Right lobe of liver (tissue), 6 donors: ENCODE results near the gene CCDC28A. TPM values are rescaled to one million over a fixed set of nuclear protein-coding genes. Genes with fewer than 3 reads are reported as not detected.

Experiments used
- ATAC-seq, 4 donors: fragments of 200-7000 bp; cut with Tn5 transposase; one replicate each; pipeline ENCODE4 v1.9.1; 2020; ENCODE audit warnings: mild to moderate bottlenecking in 4 of 4, moderate library complexity in 4 of 4
- DNase-seq, 3 donors: peaks; one replicate each; pipeline ENCODE4 v3.0.0-alpha.2; 2020
- H3K27ac ChIP-seq, 3 donors: fragments of 200-600 bp; one replicate each; pipeline ENCODE4 v1.8.0; 2022
- H3K27me3 ChIP-seq, 2 donors: fragments of 200-600 bp; one replicate each; pipeline ENCODE4 v1.8.0; 2022
- H3K36me3 ChIP-seq, 4 donors: fragments of 200-600 bp; sonication (generic) in 1 of 4; one replicate each; pipeline versions ENCODE4 v1.5.1 to v1.8.0; 2017 to 2022; ENCODE audit warnings: control low read depth in 1 of 4
- H3K4me1 ChIP-seq, 4 donors: fragments of 200-600 bp; sonication (generic) in 1 of 4; one replicate each; pipeline versions ENCODE4 v1.5.1 to v1.8.0; 2017 to 2022; ENCODE audit warnings: control low read depth in 1 of 4
- H3K4me3 ChIP-seq, 3 donors: fragments of 200-600 bp; one replicate each; pipeline ENCODE4 v1.8.0; 2022
- H3K9me3 ChIP-seq, 4 donors: fragments of 200-600 bp; sonication (generic) in 1 of 4; one replicate each; pipeline versions ENCODE4 v1.5.1 to v1.8.0; 2017 to 2022; ENCODE audit warnings: control low read depth in 1 of 4
- POLR2A ChIP-seq: fragments of 450-650 bp; IDR thresholded peaks from one replicate; pipeline ENCODE4 v1.6.1; 2017; ENCODE audit warnings: antibody characterized with exemption, mild to moderate bottlenecking
- WGBS: methylation state at CpG from one replicate; pipeline ENCODE4 v1.1.6; 2018; ENCODE audit warnings: low coverage, low lambda C conversion rate; ENCODE audit not compliant: insufficient coverage; ENCODE audit errors: missing lambda C conversion rate; 5-methylcytosine and 5-hydroxymethylcytosine counted together
- intact Hi-C, 2 donors: fragments of 100-400 bp; cut with DNase I; formaldehyde crosslinking; loops; one replicate each; pipeline versions ENCODE4 v1.11.2 to v1.14.1; 2022
- total RNA-seq, 6 experiments: library from RNA; depleted of rRNA in 2 of 6; stranded (reverse); fragments of >200 nt in 2 of 6; fragmentation: NEBNext Ultra II Directional in 3 of 6; extraction: Animal tissue kit (Norgen Biotek cat#: 25700) in 3 of 6; gene quantifications; one replicate each; pipeline versions ENCODE4 v1.1.0 to v1.2.4, GENCODE V29; 2016 to 2023
- TF ChIP-seq, protein P1 (sequence below), 4 donors: fragments of 200-600 bp in 3 of 4; fragments of 450-650 bp in 1 of 4; IDR thresholded peaks; one replicate each; pipeline versions ENCODE4 v1.5.1 to v1.8.0; 2016 to 2022; ENCODE audit warnings: antibody characterized with exemption in 4 of 4, mild to moderate bottlenecking in 2 of 4
- donor health status: DM: no; HTN: yes; CAD: no.
- donor health status: DM: no; HTN: no; CAD: no.
- donor health status: DM: no; HTN: no; CAD: no.
- donor health status: DM: no; HTN: yes; CAD: no.
- donor health status: DM: no; HTN: yes; CAD: no.

The CCDC28A gene
- total RNA-seq, 6 experiments from 2014 or later, result 14.6 to 27.1 (median 17.2) TPM

DNA sequence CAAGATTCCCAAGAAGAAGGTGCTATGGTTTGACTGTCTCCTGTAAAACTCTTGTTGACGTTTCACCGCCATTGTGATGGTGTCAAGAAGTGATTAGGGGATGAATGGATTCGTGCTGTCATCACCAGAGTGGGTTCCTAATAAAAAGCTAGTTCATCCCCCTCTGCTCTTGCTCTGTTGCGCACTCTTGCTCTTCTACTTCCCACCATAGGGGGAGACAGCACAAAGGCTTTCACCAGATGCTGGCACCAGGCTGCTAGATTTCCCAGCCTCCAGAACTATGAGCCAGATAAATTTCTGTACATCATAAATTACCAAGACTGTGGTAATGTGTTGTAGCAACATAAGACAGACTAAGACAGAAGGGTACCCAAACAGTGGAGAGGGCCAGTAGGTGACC, 21.6 kb upstream of the CCDC28A start:
- no peaks in the 10 kb centered on the region for H3K4me1 ChIP-seq
- 100% methylated on average over 4 of the region's 4 CpGs for WGBS
- TF ChIP-seq, protein P1, sequence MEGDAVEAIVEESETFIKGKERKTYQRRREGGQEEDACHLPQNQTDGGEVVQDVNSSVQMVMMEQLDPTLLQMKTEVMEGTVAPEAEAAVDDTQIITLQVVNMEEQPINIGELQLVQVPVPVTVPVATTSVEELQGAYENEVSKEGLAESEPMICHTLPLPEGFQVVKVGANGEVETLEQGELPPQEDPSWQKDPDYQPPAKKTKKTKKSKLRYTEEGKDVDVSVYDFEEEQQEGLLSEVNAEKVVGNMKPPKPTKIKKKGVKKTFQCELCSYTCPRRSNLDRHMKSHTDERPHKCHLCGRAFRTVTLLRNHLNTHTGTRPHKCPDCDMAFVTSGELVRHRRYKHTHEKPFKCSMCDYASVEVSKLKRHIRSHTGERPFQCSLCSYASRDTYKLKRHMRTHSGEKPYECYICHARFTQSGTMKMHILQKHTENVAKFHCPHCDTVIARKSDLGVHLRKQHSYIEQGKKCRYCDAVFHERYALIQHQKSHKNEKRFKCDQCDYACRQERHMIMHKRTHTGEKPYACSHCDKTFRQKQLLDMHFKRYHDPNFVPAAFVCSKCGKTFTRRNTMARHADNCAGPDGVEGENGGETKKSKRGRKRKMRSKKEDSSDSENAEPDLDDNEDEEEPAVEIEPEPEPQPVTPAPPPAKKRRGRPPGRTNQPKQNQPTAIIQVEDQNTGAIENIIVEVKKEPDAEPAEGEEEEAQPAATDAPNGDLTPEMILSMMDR (IDR thresholded peaks at IDR 0.05), result no peak
- no peak for TF ChIP-seq POLR2A
- H3K4me3 ChIP-seq, result no peak overlapping the region
- no peaks in the 10 kb centered on the region for H3K9me3 ChIP-seq
- no peak overlapping the region for H3K27ac ChIP-seq
- no peaks in the 10 kb centered on the region for H3K27me3 ChIP-seq
- intact Hi-C loops, result no loop called here
- no peak for DNase-seq
- ATAC-seq, result no peak
- H3K36me3 ChIP-seq, result no peaks in the 10 kb centered on the region

DNA sequence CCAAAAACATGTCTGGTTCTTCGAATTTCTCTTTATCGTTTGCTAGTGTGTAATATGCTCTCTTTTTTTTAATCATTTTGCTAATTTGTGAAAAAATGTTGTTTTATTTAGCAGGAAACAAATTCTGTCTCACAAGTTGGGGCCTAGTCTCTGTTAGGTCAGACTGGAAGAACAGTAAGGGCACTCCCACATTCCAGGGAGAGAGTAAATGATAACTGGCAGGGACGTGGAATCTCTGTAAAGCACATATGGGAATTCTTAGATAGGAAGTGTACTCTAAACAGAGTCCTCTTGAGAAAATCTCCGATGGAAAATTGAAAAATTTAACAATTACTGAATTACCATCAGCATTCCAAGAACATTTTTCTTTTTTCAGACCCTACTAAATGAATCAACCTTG, 16.4 kb upstream of the CCDC28A start:
- ATAC-seq, result no peak

DNA sequence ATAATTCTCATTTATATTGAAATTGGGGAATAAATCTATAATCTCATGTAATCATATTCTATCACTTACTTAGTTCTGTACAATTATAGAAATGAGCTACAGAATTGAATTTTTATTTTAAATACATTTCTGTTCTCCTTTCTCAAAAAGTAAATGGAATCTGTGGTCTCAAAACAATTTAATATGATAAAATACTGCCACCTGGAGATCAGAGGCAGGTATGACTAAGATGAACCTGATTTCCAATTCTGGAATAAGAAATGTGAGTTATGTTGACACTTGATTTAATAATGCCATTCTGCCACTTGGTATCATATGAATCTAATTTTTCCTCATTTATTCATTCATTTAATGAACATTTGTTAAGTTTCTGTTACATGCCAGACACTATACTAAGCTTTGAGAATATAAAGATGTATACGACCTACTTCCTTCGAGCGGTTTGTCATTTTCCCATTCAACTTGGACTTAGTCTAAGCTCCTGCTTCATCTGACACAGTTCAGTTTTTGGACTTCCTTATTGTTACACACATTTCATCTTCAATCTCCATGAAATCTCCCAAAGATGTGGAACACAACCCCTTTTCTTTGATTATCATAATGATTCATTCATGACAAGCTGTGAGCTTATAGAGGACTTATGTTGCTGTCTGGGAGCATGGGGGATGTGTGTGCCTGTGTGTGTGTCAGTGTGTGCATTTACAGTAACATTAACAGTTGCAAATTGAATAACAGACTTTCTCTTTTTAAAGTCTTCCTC, 7.5 kb upstream of the CCDC28A start:
- no peak overlapping the region for H3K27ac ChIP-seq
- DNase-seq (no peak), ATAC-seq (peak; percentile 54 to 77 (median 70))
- H3K36me3 ChIP-seq, result no peaks in the 10 kb centered on the region
- WGBS, result 93% methylated on average over 3 of the region's 3 CpGs
- no peak for TF ChIP-seq POLR2A
- TF ChIP-seq, protein P1 (IDR thresholded peaks at IDR 0.05), result peak; percentile 64 to 79 (median 70)
- H3K9me3 ChIP-seq, result no peaks in the 10 kb centered on the region
- no peak overlapping the region for H3K4me3 ChIP-seq
- intact Hi-C loops, result loop anchor here in 1 of 2 donors (10.0 kb wide), 1 partner anchor 181 kb away; no protein-coding TSS in a partner anchor
- no peaks in the 10 kb centered on the region for H3K4me1 ChIP-seq
- no peaks in the 10 kb centered on the region for H3K27me3 ChIP-seq

More for the DNA sequence above, 16.4 kb upstream of the CCDC28A start:
- intact Hi-C loops, result loop anchor here in 1 of 2 donors (5.0 kb wide), 1 partner anchor 160 kb away; no protein-coding TSS in a partner anchor
- DNase-seq, result no peak
- WGBS, result 65% methylated on average over 4 of the region's 4 CpGs
- no peak overlapping the region for H3K27ac ChIP-seq
- no peaks in the 10 kb centered on the region for H3K36me3 ChIP-seq
- H3K27me3 ChIP-seq, result no peaks in the 10 kb centered on the region
- no peak overlapping the region for H3K4me3 ChIP-seq
- H3K4me1 ChIP-seq, result no peaks in the 10 kb centered on the region
- H3K9me3 ChIP-seq, result no peaks in the 10 kb centered on the region
- TF ChIP-seq, protein P1 (IDR thresholded peaks at IDR 0.05), result no peak
- TF ChIP-seq POLR2A, result no peak

DNA sequence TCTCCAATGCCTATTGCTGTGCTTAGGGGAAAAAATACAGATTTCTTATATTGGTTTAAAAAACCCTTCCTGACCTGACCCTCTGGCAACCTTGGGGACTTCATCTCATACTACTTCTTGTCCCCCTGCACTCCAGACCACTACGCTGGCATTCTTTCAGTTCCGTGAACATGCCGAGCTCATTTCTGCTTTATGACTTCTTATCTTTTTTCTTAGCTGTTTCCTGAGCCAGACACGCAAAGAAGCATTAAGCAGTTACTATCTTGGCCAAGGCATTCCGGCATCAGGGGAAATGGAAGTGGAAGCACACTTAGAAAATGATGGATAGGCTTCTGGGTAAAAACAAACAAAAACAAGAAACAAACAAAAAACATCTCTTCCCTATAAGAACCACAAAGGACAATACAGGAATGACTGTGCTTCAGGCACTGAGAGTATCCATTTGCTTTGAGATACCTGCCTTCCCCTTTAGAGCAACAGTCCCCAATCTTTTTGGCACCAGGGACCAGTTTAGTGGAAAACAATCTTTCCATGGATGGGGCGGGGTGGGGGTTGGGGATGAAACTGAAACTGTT, 4.4 kb upstream of the CCDC28A start:
- ATAC-seq (no peak), DNase-seq (no peak)
- H3K27ac ChIP-seq, result no peak overlapping the region
- intact Hi-C loops, result loop anchor here in 1 of 2 donors (10.0 kb wide), 1 partner anchor 184 kb away; no protein-coding TSS in a partner anchor
- TF ChIP-seq, protein P1 (IDR thresholded peaks at IDR 0.05), result no peak
- no peak for TF ChIP-seq POLR2A
- peaks cover 0 to 9% (median 2%) of the 10 kb centered on the region in 4 donors for H3K4me1 ChIP-seq
- no peaks in the 10 kb centered on the region for H3K36me3 ChIP-seq
- no peak overlapping the region for H3K4me3 ChIP-seq
- no peaks in the 10 kb centered on the region for H3K9me3 ChIP-seq
- H3K27me3 ChIP-seq, result no peaks in the 10 kb centered on the region
- 53% methylated on average over 6 of the region's 6 CpGs for WGBS
